OCI-LY7 (cell line): ENCODE results near the gene WDR90. TPM values are rescaled to one million over a fixed set of nuclear protein-coding genes. Genes with fewer than 3 reads are reported as not detected.

ENCODE experiments used
- BruUV-seq: library from RNA; stranded (reverse); fragments of 400-500 nt; replicated peaks from 2 replicates; lab custom pipeline; 2021; lab: Mats Ljungman, UMichigan
- CTCF ChIA-PET: fragments of 300-600 bp; sonication (Branson Sonifier 250); formaldehyde crosslinking; loops from one replicate; lab custom pipeline; 2022; ENCODE audit warnings: antibody characterized with exemption; ENCODE audit not compliant: unreplicated experiment; lab: Charles Lee
- POLR2A ChIA-PET: fragments of 300-600 bp; sonication (Branson Sonifier 250); formaldehyde crosslinking; loops from one replicate; lab custom pipeline; 2022; ENCODE audit warnings: antibody characterized with exemption; lab: Charles Lee
- DNase-seq: peaks from one replicate; pipeline ENCODE4 v3.0.0-alpha.2; 2015; ENCODE audit warnings: low spot score
- H2AFZ ChIP-seq: fragments of 200-600 bp; sonication (generic), shearing (Covaris generic); 2 replicates; pipeline ENCODE4 v1.6.1; 2014; ENCODE audit warnings: mild to moderate bottlenecking, antibody characterized with exemption, low read length, moderate library complexity
- H3K27ac ChIP-seq: fragments of 200-600 bp; sonication (generic); 2 replicates; pipeline ENCODE4 v1.5.1; 2014; ENCODE audit warnings: mixed run types, low read depth, mild to moderate bottlenecking, moderate library complexity, low read length, inconsistent platforms; ENCODE audit not compliant: poor library complexity, severe bottlenecking
- H3K36me3 ChIP-seq: fragments of 200-600 bp; sonication (generic); 2 replicates; pipeline ENCODE4 v1.6.1; 2014; ENCODE audit warnings: mild to moderate bottlenecking, antibody characterized with exemption, low read length, moderate library complexity, mixed read lengths; ENCODE audit not compliant: insufficient read depth
- H3K4me1 ChIP-seq: fragments of 200-600 bp; sonication (generic); 2 replicates; pipeline ENCODE4 v1.5.1; 2014; ENCODE audit warnings: mild to moderate bottlenecking, low read length; ENCODE audit not compliant: insufficient read depth, poor library complexity, severe bottlenecking
- H3K4me2 ChIP-seq: fragments of 200-600 bp; sonication (generic); 2 replicates; pipeline ENCODE4 v1.6.1; 2014; ENCODE audit warnings: mild to moderate bottlenecking, low read length
- H3K4me3 ChIP-seq: fragments of 200-600 bp; sonication (generic); 2 replicates; pipeline ENCODE4 v1.5.1; 2014; ENCODE audit warnings: mild to moderate bottlenecking, low read depth, low read length; ENCODE audit not compliant: poor library complexity, severe bottlenecking
- H3K79me2 ChIP-seq: fragments of 200-600 bp; sonication (generic); 2 replicates; pipeline ENCODE4 v1.6.1; 2016; ENCODE audit warnings: low read depth, mild to moderate bottlenecking, low read length, moderate library complexity, mixed read lengths; ENCODE audit not compliant: insufficient read depth
- H3K9me2 ChIP-seq: fragments of 200-600 bp; sonication (generic); 2 replicates; pipeline ENCODE4 v1.6.1; 2016; ENCODE audit warnings: mild to moderate bottlenecking, low read length, mixed read lengths; ENCODE audit not compliant: insufficient read depth
- H3K9me3 ChIP-seq: fragments of 200-600 bp; sonication (generic); 2 replicates; pipeline ENCODE4 v1.6.1; 2014; ENCODE audit warnings: mild to moderate bottlenecking, mixed run types, low read length, mixed read lengths
- H4K20me1 ChIP-seq: fragments of 200-600 bp; sonication (generic); 2 replicates; pipeline ENCODE4 v1.6.1; 2014; ENCODE audit warnings: mild to moderate bottlenecking, antibody characterized with exemption, low read length, moderate library complexity, mixed read lengths; ENCODE audit not compliant: insufficient read depth
- CTCF ChIP-seq: fragments of 200-600 bp; sonication (generic); conservative IDR thresholded peaks from 2 replicates; pipeline ENCODE4 v1.5.1; 2014; ENCODE audit warnings: mild to moderate bottlenecking, antibody characterized with exemption, low read length, moderate library complexity, mixed read lengths
- EZH2phosphoT487 ChIP-seq: fragments of 200-600 bp; sonication (generic); IDR thresholded peaks from 2 replicates; pipeline ENCODE4 v1.6.1; 2018; ENCODE audit warnings: low read depth, borderline replicate concordance, mild to moderate bottlenecking, mixed run types, antibody characterized with exemption, low read length, moderate library complexity, mixed read lengths
- intact Hi-C: fragments of 100-400 bp; cut with micrococcal nuclease; formaldehyde crosslinking; loops from one replicate; pipeline ENCODE4 v1.10.0; 2022; ENCODE audit not compliant: unreplicated experiment
- total RNA-seq, 2 experiments: library from RNA; depleted of rRNA in 1 of 2; stranded (reverse); fragments of >200 nt in 1 of 2; shearing (Covaris generic) in 1 of 2; gene quantifications; 2 replicates each; pipeline ENCODE4 v1.2.3, GENCODE V29; 2014 to 2022

WDR90 gene
- total RNA-seq, 2 experiments from 2014 or later: 110 to 153 TPM

- ChIA-PET POLR2A (no interaction called here), CTCF (no interaction called here)
- no peak overlapping the region for H2AFZ ChIP-seq
- H3K36me3 ChIP-seq: peaks cover 7% of the 10 kb centered on the region; the same call in 1 of the 2 replicates
- no TSS peak for BruUV-seq
- H3K4me2 ChIP-seq: no peak overlapping the region
- 0 out of 2 replicates have a peak, but pooled peaks cover 5% of the 10 kb centered on the region for H3K9me3 ChIP-seq
- DNase-seq: no peak
- no peak for TF ChIP-seq EZH2phosphoT487
- TF ChIP-seq CTCF: no peak
- no peaks in the 10 kb centered on the region for H3K9me2 ChIP-seq
- H3K27ac ChIP-seq: no peak overlapping the region
- H3K79me2 ChIP-seq: no peaks in the 10 kb centered on the region
- no peaks in the 10 kb centered on the region for H3K4me1 ChIP-seq
- H3K4me3 ChIP-seq: no peak overlapping the region
- H4K20me1 ChIP-seq: no peaks in the 10 kb centered on the region
- intact Hi-C loops: no loop called here
Measured at GRCh38 chr16:609316-609715, 39.8 kb upstream of the WDR90 start.

- TF ChIP-seq CTCF: no peak
- no peak for TF ChIP-seq EZH2phosphoT487
- ChIA-PET CTCF (interaction anchor here (0.6 kb wide), 1 partner anchor 127 kb away, joined by 3 read pairs; no protein-coding TSS in a partner anchor), POLR2A (no interaction called here)
- no peak overlapping the region for H3K4me2 ChIP-seq
- H3K79me2 ChIP-seq: no peaks in the 10 kb centered on the region
- H3K4me3 ChIP-seq: no peak overlapping the region
- H3K9me3 ChIP-seq: 0 out of 2 replicates have a peak, but pooled peaks cover 3% of the 10 kb centered on the region
- no peaks in the 10 kb centered on the region for H3K9me2 ChIP-seq
- BruUV-seq: no TSS peak
- H3K27ac ChIP-seq: no peak overlapping the region
- H3K36me3 ChIP-seq: peaks cover 7% of the 10 kb centered on the region; the same call in 1 of the 2 replicates
- no peak for DNase-seq
- no peaks in the 10 kb centered on the region for H4K20me1 ChIP-seq
- no peak overlapping the region for H2AFZ ChIP-seq
- intact Hi-C loops: no loop called here
- no peaks in the 10 kb centered on the region for H3K4me1 ChIP-seq
Measured at GRCh38 chr16:609984-610383, 39.2 kb upstream of the WDR90 start.

GRCh38 chr16:610513-611381, 38.4 kb upstream of the WDR90 start:
- Histone ChIP-seq H3K79me2 (no peaks in the 10 kb centered on the region), H3K4me3 (no peak overlapping the region), H3K4me2 (no peak overlapping the region), H3K4me1 (no peaks in the 10 kb centered on the region), H2AFZ (no peak overlapping the region), H3K36me3 (no peaks in the 10 kb centered on the region; the same call in 1 of the 2 replicates), H4K20me1 (no peaks in the 10 kb centered on the region), H3K9me2 (no peaks in the 10 kb centered on the region), H3K27ac (no peak overlapping the region), H3K9me3 (no peaks in the 10 kb centered on the region)
- BruUV-seq: no TSS peak
- peak; percentile 31 for DNase-seq
- no peak for TF ChIP-seq EZH2phosphoT487
- peak; percentile 75 for TF ChIP-seq CTCF
- intact Hi-C loops: no loop called here
- CTCF ChIA-PET: interaction anchor here (0.6 kb wide), 1 partner anchor 128 kb away, joined by 3 read pairs; no protein-coding TSS in a partner anchor
- POLR2A ChIA-PET: interaction anchor here (0.6 kb wide), 1 partner anchor 170 kb away, joined by 5 read pairs; no protein-coding TSS in a partner anchor
